ENCODE data around the gene SAMHD1. TPM values are rescaled to one million over a fixed set of nuclear protein-coding genes. Genes with fewer than 3 reads are reported as not detected.
"Not testable (repeated sequence)": the region's sequence is repeated elsewhere in the genome, so short reads cannot be mapped to it uniquely, and the experiment has no call there.

SAMHD1 gene
- total and polyA plus RNA-seq, 4 donors, result 14.7 to 51.2 (median 27.7) TPM

DNA sequence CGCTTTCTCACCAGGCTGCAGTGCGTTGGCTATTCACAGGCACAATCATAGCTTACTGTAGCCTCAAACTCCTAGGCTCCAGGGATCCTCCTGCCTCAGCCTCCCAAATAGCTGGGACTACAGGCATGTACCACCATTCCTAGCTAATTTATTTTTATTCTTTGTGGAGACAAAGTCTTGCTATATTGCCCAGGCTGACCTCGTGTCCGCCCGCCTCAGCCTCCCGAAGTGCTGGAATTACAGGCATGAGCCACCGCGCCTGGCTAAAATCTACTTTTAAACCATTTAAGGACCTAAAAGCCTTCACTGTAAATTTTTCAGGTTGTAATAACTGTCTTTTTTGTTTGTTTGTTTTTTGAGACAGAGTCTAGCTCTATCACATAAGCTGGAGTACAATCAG, 15.2 kb downstream of the SAMHD1 start:
- Histone ChIP-seq H3K27ac (ENCODE audit: low read depth in 1 of 2, low read length in 2 of 2) (peak overlapping the region in 1 of 2 donors; percentile 13), H3K27me3 (ENCODE audit: control insufficient read depth in 4 of 4, insufficient read depth in 4 of 4, low read length in 3 of 4) (no peaks in the 10 kb centered on the region), H3K9me3 (ENCODE audit: control insufficient read depth in 4 of 4, low read length in 3 of 4) (no peaks in the 10 kb centered on the region), H3K4me3 (ENCODE audit: low read depth in 1 of 3, low read length in 3 of 3) (no peak overlapping the region), H3K36me3 (ENCODE audit: control insufficient read depth in 4 of 4, insufficient read depth in 3 of 4, low read depth in 1 of 4, low read length in 3 of 4) (no peaks in the 10 kb centered on the region), H3K4me1 (ENCODE audit: control insufficient read depth in 4 of 4, insufficient read depth in 4 of 4, low read length in 3 of 4) (peaks cover 0 to 8% (median 3%) of the 10 kb centered on the region in 4 donors), H3K9ac (ENCODE audit: low read depth in 1 of 2, low read length in 2 of 2) (no peak overlapping the region)
- no peak for DNase-seq (ENCODE audit: low spot score)
- 97% methylated on average over 8 of the region's 8 CpGs for WGBS
- TF ChIP-seq YY1 (IDR thresholded peaks at IDR 0.05) (no peak), HNF4A (conservative IDR thresholded peaks at IDR 0.05) (no peak), HNF4G (IDR thresholded peaks at IDR 0.05) (no peak), RXRA (IDR thresholded peaks at IDR 0.05) (no peak), FOXA1 (IDR thresholded peaks at IDR 0.05) (no peak), TAF1 (conservative IDR thresholded peaks at IDR 0.05) (no peak), GABPA (IDR thresholded peaks at IDR 0.05 in 1 of 2, conservative IDR thresholded peaks at IDR 0.05 in 1 of 2) (no peak), SP1 (IDR thresholded peaks at IDR 0.05) (no peak), JUND (IDR thresholded peaks at IDR 0.05) (no peak), FOXA2 (IDR thresholded peaks at IDR 0.05) (no peak), NR2F2 (IDR thresholded peaks at IDR 0.05) (no peak), RAD21 (IDR thresholded peaks at IDR 0.05) (no peak)
- TF ChIP-seq, protein P1, sequence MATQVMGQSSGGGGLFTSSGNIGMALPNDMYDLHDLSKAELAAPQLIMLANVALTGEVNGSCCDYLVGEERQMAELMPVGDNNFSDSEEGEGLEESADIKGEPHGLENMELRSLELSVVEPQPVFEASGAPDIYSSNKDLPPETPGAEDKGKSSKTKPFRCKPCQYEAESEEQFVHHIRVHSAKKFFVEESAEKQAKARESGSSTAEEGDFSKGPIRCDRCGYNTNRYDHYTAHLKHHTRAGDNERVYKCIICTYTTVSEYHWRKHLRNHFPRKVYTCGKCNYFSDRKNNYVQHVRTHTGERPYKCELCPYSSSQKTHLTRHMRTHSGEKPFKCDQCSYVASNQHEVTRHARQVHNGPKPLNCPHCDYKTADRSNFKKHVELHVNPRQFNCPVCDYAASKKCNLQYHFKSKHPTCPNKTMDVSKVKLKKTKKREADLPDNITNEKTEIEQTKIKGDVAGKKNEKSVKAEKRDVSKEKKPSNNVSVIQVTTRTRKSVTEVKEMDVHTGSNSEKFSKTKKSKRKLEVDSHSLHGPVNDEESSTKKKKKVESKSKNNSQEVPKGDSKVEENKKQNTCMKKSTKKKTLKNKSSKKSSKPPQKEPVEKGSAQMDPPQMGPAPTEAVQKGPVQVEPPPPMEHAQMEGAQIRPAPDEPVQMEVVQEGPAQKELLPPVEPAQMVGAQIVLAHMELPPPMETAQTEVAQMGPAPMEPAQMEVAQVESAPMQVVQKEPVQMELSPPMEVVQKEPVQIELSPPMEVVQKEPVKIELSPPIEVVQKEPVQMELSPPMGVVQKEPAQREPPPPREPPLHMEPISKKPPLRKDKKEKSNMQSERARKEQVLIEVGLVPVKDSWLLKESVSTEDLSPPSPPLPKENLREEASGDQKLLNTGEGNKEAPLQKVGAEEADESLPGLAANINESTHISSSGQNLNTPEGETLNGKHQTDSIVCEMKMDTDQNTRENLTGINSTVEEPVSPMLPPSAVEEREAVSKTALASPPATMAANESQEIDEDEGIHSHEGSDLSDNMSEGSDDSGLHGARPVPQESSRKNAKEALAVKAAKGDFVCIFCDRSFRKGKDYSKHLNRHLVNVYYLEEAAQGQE (IDR thresholded peaks at IDR 0.05), result no peak
- TF ChIP-seq, protein P2, sequence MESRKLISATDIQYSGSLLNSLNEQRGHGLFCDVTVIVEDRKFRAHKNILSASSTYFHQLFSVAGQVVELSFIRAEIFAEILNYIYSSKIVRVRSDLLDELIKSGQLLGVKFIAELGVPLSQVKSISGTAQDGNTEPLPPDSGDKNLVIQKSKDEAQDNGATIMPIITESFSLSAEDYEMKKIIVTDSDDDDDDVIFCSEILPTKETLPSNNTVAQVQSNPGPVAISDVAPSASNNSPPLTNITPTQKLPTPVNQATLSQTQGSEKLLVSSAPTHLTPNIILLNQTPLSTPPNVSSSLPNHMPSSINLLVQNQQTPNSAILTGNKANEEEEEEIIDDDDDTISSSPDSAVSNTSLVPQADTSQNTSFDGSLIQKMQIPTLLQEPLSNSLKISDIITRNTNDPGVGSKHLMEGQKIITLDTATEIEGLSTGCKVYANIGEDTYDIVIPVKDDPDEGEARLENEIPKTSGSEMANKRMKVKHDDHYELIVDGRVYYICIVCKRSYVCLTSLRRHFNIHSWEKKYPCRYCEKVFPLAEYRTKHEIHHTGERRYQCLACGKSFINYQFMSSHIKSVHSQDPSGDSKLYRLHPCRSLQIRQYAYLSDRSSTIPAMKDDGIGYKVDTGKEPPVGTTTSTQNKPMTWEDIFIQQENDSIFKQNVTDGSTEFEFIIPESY (IDR thresholded peaks at IDR 0.05), result no peak
- TF ChIP-seq, protein P3, sequence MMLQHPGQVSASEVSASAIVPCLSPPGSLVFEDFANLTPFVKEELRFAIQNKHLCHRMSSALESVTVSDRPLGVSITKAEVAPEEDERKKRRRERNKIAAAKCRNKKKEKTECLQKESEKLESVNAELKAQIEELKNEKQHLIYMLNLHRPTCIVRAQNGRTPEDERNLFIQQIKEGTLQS (IDR thresholded peaks at IDR 0.05), result no peak

DNA sequence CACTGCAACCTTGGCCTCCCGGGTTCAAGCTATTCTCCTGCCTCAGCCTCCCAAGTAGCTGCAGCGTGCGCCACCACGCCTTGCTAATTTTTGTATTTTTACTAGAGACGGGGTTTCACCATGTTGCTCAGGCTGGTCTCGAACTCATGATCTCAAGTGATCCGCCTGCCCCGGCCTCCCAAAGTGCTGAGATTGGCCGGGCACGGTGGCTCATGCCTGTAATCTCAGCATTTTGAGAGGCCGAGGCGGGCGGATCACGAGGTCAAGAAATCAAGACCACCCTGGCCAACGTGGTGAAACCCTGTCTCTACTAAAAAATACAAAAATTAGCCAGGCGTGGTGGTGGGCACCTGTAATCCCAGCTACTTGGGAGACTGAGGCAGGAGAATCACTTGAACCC, 17.9 kb downstream of the SAMHD1 start:
- H3K4me3 ChIP-seq (ENCODE audit: low read depth in 1 of 3, low read length in 3 of 3); DNase-seq (ENCODE audit: low spot score); H3K27ac ChIP-seq (ENCODE audit: low read depth in 1 of 2, low read length in 2 of 2); H3K27me3 ChIP-seq (ENCODE audit: control insufficient read depth in 4 of 4, insufficient read depth in 4 of 4, low read length in 3 of 4); H3K9me3 ChIP-seq (ENCODE audit: control insufficient read depth in 4 of 4, low read length in 3 of 4); H3K36me3 ChIP-seq (ENCODE audit: control insufficient read depth in 4 of 4, insufficient read depth in 3 of 4, low read depth in 1 of 4, low read length in 3 of 4); H3K9ac ChIP-seq (ENCODE audit: low read depth in 1 of 2, low read length in 2 of 2): not testable (repeated sequence)
- H3K4me1 ChIP-seq (ENCODE audit: control insufficient read depth in 4 of 4, insufficient read depth in 4 of 4, low read length in 3 of 4), result peaks cover 7 to 18% (median 10%) of the 10 kb centered on the region in 4 donors
- WGBS, result 98% methylated on average over 16 of the region's 16 CpGs
